HG03521 (cell line): ENCODE data around the gene DAB2IP.

Experiments used
- ATAC-seq: cut with Tn5 transposase; IDR thresholded peaks from one replicate; pipeline ENCODE4 v1.9.1; 2021; ENCODE audit warnings: mild to moderate bottlenecking, moderate library complexity; ENCODE audit not compliant: unreplicated experiment

The DAB2IP gene

DNA sequence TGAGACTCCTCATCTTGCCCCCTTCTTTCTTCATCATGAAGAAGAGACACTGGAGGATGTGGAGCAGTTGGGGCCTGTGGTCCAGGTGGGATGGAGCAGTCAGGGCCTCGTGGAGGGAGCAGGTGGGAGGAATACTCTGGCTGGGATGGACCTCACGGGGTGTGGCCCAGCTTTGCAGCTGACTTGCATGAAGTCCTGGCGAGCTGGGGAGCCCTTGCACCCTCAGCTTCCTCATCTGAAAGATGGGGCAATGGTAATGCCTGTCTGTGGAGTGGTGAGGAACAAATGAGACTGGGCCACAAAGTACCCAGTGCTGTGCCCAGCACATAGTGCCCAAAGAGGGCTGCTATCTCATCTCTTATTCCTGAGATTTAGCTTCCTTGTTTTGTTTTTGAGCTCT is 91.5 kb downstream of the DAB2IP start:
- ATAC-seq, result no peak

DNA sequence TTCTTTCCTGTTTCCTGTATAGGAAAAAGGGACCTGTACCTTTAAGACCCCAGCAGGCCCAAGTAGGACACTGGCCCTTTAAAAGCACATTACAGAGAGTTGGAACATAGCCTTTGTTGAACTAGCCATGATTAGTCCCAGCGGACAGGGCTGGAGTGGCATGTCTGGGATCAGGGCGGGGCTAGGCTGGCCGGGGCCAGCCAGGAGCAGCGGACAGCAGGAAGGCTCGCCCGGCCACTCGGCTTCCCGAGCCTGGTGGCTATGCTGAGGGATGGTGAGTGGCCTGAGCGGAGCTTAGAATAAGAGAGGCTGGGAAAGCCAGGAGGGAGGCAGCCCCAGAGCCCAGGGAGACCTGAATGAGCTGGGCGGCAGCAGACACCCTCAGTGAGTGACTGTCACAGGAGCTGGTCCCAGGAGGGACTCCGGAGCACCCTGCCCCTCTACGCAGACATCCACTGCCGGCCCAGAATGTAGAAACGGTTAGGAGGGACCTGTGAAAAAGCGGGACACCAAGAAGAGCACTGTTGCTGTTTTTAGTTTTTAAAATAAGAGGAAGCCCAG is 92.1 kb downstream of the DAB2IP start:
- no peak for ATAC-seq

DNA sequence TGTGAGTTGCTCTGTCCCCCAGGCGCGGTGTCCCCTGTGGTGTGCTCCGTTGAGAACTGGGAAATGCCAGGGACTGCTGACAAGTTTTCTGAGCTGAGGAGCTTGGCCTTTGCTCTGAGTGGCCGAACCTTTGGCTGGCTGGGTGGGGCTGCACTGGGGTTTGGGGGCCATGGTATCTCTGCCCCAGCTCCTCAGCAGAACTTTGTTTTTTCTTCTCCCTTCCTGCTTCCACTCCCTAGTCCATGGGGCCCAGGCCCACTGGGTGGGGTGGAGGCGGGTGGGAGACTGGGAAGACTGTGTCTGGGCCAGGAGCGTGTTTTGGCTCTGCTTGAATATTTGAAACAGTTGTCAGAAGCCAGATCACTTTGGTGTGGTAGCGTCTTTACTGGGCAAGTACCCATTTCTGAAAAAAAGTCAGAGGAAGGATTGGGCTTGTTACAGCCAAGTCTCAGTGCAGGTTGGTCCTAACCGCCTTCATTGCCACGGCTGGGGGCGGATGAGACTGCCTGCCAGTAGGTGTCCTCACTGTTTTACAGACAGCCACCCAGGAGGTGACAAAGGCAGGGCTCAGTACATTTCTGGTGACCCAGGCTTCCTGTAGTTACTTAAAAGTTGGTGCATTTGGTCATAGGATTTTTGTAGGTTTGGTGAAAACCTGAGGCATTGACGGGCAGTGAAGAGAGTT is 92.7 kb downstream of the DAB2IP start:
- ATAC-seq, result no peak

DNA sequence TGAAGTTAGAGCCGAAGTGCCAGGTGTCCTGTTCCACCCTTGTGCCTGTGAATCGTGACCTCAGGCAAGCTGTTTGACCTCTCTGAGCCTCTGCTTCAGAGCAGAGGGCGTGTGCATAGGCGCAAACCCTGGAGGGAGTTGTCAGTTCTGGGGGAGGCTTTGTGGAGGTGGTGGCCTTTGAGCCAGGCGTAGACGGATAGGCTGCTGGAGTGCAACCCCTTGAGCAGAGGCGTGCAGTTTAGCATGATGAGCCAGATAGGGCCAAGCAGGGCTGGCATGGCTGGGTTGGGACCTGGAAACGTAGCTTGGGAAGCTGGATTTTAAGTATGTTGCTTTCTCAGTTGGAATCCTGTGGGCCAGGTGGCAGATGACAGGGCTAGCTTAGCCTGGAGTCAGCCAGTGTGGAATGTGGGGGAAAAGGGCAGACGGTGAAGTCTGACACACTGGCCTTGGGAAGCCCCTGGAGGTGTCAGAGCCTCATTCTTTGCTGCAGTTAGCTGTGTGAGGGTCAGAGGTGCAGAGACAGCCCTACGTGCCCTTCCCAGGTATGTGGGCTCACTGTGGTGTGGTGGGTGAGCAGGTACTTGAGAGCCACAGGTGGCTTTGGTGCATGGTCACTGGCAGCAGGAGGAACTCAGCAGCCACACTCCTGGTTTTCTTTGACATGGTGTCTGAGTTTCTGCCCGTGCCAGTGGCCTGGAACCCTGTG is 93.4 kb downstream of the DAB2IP start:
- no peak for ATAC-seq

DNA sequence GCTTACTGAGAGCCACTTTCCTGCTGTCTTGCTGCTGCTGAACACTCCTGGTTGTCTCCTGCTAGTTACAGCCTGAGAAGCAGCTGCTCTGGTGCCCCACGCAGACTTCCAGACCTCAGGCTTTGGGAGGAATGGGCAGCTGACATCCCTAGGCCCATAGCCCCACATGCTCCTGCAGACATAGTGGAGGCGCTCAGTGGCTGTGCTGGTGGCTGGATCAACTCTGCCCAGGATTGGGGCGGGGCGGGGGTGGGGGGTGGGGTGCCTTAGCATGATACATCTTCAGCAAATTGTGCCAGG is 93.9 kb downstream of the DAB2IP start:
- no peak for ATAC-seq

DNA sequence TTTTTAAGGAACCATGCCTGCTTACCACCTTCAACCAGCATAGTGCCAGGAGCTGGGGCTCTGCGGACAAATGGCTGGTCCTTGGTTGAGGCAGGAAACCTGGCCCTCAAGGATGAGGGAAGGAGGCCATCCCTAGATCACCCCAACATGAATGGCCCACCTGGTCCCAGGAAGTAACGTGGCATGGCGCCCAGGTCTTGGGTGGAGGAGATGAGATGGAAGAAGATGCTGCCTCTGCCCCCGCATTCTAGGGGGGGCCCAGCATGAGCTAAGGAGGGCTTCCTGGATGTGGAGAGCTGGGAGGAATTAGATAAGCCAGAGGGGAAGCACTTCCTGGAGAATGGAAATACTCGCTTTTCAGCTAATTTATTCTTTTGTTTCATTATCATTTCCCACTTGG is 95.0 kb downstream of the DAB2IP start:
- ATAC-seq, result no peak

DNA sequence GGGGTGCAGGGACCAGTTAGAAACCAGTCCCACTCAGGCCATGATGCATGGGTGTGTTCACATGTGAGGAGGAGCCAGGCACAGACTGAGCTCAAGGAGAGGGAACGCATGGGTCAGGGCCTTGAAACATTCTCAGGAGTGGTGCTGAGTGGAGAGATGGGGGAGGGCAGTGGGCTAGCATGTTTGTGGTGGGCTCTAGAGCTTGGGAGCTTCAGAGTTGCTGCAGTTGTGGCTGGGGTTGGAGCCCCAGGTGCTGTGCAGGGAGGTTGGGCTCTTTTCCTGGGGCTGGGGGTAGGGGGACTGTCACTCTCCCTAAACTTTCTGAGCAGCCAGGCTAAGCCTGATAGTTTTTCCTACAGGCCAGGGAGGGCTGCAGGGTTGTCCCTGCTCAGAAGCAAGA is 95.4 kb downstream of the DAB2IP start:
- ATAC-seq, result no peak

DNA sequence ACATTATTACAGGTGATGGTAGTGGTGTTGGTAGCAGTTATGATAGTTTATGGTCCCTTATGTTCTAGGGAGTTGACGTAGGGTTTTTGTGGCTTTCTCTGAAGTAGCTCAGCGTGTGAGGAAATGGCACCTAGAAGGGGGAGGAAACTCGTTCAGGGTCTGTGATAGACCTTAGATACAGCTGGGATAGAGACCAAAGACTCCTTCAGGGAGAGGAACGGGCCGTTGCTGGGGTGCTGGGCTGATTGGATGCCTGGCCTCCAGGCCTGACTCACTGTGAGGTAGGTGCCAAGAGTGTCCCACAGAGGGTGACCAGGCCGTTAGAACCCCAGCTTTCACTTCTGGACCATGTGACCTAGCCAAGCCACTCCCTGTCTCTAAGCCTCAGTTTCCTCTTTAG is 96.6 kb downstream of the DAB2IP start:
- ATAC-seq, result no peak

DNA sequence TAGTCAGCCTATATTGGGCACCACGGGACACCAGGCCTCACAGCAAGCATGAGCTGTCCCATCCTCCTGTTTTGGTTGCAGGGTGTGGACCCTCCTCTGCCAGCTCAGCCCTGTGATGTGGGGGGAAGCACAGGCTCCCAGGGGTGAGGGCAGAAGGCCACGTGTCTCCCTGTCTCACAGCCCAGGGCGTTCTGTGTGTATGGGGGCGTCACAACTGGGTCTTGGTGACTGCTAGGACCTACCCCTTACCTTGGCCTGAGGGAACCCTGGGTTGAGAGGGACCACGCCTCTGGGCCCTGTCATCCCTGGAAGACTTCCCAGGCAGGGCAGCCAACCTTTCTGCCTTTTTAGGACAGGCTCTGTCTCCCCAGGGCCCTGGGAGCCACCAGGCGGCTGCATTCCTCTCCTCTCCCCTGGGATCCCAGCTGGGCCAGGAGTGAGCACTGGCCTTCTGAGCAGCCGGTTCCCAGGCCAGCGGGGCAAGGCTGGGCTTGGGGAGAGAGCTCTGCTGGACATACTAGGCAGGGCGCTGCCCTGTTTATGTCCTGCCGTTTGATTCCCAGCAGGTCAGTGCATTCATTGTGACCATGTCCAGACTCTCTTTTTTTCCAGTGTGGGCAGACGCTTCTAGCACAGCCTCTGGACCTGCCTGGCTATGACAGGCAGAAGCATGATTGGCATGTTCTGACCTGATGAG is 97.4 kb downstream of the DAB2IP start:
- no peak for ATAC-seq

DNA sequence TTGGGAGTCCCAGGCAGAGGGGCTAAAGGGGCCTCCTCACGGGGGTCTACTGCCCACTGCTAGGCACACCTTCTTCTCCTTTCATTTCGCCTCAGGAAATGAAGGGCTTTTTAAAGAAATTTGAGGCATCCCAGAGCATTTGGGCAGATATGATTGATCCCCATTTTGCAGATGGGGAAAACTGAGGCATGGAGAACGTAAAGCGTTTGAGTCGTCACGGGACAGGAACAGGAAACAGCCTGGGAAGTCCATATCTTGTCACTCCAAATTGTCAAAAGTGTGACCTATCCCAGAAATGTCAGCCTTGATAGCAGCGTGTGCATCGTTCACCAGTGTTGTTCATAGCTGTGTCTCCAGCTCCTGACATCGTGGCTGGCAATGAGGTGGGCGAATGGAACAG is 98.2 kb downstream of the DAB2IP start:
- no peak for ATAC-seq

DNA sequence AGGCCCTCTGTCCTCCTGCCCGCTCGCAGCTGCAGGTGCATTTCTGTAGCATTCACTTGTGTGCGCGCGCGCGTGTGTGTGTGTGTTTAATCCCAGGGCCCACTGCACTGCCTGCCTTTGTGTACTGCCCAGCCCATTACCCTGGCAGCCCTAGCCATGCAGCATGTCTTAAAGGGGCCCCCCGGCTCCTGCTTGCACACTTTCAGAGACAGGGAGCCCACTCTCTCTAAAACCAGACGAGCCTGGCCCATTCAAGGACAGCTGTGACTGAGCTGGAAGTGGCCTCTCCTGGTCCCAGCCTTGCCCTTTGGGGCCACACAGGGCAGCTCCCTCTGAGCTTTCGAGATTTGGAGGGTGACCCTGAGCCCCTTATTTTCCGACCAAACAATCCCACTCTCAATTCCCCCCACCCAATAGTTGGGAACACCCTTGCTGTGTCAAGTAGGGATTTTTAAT is 98.9 kb downstream of the DAB2IP start:
- ATAC-seq, result no peak

DNA sequence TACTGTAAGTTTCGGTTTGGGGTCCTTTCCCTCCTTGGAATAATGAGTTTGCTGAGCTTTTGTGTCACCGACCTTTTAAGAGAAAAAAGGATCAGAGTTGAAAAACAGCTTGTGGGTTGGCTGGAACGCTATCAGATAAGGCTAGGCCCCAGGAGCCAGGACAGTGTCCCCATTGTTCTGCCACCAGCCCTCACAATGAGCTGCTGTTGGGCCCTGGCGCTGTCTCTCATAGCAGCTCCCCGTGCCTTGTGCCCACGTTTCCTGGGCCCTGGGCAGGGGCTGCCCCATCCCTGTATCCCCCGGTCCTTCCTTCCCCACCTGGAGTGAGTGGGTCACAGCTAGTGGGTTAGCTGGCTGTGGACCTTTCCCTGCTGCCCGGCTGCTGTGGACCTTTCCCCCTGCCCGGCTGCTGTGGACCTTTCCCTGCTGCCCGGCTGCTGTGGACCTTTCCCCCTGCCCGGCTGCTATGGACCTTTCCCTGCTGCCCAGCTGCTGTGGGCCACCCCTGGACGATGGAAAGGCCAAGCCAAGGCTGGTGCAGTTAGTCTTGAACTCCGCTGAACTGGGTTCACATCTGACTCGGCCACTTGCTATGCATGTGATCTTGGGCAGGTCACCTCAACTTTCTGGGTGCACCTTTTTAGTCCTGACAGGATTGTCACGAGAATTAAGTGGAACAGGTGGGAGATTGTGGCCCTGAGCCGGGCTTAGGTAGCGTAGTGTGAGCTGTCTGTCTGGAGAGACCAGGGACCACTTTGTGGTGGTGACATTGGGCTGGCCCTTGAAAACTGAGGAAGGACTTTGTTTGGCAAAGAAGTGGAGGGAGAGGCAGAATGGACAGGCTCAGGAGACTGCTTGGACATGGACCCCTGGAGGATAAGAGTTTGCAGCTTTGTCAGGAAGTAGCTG is 99.5 kb downstream of the DAB2IP start:
- no peak for ATAC-seq

DNA sequence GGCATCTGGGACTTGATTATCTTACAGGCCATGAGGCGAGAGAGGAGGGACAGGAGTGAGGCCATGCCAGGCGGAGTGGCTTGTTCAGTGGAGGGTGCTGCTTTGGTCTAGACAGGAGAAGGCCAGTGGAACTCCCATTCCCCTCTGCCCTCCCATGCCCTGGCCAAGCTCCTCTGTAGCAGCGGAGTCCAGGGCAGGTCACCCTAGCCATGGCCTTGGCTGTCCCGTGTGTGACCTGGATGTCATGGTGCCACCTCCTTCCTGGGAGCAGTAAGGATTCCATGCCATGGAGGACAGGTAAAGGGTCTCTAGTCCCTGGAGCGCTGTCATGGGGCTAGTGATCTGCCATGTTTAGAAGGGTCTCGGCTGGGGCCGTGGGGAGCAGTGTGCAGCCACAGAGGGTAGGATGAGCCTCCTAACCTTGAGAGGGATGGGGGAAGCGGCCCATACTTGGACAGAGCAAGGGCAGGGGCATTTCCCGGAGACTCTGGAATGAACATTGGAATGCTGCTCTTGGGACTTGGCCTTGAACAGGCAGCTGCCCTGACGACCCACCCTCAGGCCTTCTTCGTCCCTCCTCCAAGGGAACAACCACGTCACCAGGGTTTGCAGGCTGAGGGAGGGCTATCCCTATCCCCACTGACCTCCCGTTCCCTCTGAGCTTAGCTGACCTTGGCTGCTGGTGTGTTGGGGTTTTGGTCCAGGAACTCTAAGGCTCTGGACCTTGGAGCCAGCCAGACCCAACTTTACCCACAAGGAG is 100.4 kb downstream of the DAB2IP start:
- ATAC-seq, result no peak

DNA sequence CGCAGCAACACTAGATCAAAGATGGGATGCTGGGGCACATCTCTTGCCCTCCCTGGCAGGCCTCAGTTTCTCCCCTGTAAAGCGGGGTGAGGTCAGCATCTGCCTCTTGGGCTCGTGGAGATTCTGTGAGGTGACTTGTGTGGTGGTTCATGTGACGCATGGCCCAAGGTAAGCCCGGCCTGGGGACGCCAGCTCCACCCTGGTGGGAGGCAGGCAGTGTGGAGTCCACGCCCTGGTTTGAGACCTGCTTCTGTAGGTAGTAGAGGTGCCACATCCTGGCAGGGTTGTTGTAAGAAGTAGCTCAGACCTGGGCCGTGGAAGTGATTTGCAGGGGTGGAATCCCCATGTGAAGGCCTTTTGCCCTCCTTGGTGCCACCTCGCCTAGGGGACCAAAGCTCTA is 101.5 kb downstream of the DAB2IP start:
- ATAC-seq, result no peak

DNA sequence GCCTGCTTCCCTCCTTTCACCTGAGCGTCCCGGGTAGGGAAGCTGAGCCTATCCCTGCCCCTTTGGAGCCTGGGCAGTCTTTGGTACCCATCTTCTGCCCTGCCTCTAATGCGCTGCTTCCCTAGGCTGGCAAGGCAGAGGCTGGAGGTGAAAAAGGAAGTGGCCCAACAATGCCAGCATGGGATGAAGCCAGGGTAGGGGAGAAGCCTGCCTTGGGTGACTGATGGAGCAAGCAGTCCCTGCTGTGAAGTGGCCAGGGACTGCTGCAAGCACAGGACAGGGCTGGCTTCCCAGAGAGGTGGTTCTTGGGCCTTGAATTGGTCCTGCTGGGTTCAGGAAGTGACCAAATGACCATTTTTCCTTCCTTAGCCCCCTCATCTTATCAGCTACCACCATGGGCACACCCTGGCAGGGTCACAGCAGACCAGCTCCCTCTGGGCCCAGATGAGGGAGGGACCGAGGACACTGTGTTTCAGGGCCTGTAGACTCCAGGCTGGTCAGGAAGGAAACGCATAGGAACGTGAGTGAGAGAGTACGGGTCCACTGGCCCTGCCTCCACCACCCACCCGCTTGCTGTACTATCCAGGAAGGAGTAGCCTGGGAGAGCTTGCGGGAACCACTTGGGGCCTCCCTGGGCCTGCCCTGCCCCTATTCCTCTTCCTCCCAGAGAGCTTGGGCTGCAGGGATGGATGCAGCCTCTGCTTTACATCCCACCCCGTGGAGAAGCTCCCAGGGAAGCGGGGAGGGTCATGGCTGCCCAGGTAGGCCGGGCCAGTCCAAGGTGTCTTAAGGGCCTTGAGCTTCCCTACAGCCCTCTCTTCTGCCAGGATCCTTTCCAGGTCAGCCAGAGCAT is 102.6 kb downstream of the DAB2IP start:
- no peak for ATAC-seq

DNA sequence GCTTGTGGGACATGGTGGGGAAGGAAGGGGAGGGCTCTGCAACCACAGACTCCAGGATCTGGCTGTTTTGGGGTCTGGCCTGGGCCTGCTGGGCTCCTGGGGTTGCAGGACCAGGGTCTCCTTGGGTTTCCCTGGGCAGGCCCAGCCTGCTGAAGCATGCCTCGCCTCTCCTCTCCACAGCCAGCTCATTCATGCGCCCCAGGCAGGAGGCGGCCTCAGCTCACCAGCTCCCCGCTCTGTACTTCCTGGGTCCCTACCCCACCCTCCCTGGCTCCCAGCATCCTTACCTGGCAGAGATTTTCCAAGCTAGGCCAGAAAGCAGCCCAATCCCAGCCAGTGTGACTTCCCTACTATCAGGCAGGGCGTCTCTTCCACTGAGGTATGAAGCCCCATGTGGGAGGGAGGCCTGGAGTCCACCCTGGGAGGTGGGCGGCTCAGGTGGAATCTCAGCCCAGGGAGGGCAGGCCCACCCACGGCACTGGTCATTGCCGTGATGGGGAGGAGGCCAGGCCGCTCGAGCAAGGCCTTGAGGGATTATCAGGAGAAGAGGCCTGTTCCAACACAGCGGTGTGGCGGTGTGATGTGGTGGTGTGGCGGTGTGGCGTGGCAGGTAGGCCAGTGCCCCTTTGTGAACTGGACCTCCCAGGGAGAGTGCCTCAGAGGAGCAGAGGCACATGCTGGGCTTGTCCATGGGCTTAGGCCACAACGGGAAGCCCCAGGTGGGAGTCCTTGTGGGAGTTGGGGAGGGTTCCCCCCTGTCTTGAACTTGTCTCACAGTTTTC is 103.4 kb downstream of the DAB2IP start:
- no peak for ATAC-seq

DNA sequence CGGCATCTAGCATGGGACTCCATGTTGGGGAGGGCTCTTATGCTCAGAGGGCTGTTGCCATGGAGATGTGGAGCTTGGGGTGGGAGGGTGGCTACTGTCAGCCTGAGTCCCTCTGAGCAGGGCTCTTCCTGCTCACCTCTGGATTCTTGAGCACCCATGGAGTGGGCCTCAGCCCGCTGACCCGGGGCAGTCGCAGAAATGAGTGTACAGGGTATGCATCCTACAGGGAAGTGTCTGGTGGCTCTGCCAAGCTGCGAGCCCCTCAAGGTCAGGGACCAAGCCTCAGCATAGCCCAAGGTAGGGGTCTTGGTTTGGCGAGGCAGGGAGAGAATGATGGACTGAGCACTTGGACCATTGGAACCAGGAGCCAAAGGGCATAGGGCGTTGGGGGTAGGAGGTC is 104.1 kb downstream of the DAB2IP start:
- ATAC-seq, result no peak

DNA sequence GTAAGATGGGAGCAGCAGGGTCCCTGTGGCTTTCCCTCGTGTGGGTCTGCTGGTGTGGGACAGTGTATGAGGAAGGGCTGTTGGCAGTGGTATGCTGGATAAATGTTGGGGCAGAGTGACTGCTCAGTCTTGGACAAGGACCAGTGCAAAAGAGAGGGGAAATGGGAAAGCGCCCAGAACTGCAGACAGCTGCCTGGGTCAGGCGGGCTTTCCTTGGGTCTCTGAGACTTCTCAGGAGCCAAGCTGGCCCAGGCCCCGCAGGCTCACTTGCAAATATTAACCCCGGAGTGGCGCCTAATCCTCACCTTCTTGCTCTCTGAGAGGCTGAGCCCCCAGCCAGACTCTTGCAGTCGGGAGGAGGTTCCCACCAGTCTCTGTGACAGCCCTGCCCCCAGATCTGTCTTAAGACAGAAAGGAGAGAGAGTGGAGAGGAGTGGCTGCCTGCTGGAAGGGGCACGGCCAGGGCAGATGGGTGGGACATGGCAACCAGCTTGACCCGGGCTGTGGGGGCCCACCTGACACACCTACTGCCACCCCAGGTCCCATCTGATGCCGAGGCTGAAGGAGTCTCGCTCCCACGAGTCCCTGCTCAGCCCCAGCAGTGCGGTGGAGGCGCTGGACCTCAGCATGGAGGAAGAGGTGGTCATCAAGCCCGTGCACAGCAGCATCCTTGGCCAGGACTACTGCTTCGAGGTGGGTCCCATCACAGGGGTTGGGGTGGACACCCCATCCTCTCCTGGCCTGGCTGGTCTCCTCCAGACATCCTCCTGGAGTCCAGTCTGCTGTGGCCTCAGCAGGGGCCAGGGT is 105.2 kb downstream of the DAB2IP start:
- no peak for ATAC-seq
